Body of pancreas (tissue), 4 donors: ENCODE results near the gene TFF2.

ENCODE experiments used
- POLR2A ChIP-seq, 3 donors: fragments of 450-650 bp; IDR thresholded peaks; one replicate each; pipeline ENCODE4 v1.6.1; 2016; ENCODE audit warnings: antibody characterized with exemption in 3 of 3, mild to moderate bottlenecking in 2 of 3
- TF ChIP-seq, protein P1 (sequence below), 7 experiments: fragments of 450-650 bp in 4 of 7; fragments of 200-600 bp in 3 of 7; sonication (generic) in 3 of 7; IDR thresholded peaks; one replicate each; pipeline ENCODE4 v1.5.1; 2016 to 2019; ENCODE audit warnings: antibody characterized with exemption in 7 of 7

DNA sequence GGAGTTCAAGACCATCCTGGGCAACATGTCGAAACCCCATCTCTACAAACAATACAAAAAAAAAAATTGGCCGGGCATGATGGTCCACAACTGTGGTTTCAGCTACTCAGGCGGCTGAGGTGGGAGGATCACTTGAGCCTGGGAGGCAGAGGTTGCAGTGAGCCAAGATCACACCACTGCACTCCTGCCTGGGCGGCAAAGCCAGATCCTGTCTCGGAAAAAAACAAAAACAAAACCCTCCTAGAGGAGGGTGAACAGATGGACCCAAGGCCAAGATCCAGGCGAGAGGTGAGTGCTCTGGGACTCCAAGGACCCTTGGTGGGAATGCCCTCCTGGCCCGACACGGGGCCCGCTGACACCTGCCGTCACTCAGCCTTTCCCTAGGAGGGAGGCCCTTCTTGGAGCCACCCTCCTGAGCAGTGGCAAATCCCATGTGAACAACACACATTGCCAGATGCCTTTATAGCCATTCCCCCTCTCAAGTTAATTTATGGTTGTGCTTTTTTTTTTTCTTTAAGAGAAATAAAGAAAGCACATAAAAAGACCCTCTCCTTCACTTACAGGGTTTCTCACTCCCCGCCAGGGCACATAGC lies 380 bp downstream of the TFF2 start:
- no peak for TF ChIP-seq POLR2A (IDR thresholded peaks at IDR 0.05)
- TF ChIP-seq, protein P1, sequence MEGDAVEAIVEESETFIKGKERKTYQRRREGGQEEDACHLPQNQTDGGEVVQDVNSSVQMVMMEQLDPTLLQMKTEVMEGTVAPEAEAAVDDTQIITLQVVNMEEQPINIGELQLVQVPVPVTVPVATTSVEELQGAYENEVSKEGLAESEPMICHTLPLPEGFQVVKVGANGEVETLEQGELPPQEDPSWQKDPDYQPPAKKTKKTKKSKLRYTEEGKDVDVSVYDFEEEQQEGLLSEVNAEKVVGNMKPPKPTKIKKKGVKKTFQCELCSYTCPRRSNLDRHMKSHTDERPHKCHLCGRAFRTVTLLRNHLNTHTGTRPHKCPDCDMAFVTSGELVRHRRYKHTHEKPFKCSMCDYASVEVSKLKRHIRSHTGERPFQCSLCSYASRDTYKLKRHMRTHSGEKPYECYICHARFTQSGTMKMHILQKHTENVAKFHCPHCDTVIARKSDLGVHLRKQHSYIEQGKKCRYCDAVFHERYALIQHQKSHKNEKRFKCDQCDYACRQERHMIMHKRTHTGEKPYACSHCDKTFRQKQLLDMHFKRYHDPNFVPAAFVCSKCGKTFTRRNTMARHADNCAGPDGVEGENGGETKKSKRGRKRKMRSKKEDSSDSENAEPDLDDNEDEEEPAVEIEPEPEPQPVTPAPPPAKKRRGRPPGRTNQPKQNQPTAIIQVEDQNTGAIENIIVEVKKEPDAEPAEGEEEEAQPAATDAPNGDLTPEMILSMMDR (IDR thresholded peaks at IDR 0.05) = no peak
